ENCODE results near the gene RTP2. TPM values are rescaled to one million over a fixed set of nuclear protein-coding genes. Genes with fewer than 3 reads are reported as not detected.

Gene RTP2
- total and polyA plus RNA-seq, 2 donors, result 0.02 TPM; not detected in 1

GRCh38 chr3:187744169-187745151, 42.1 kb upstream of the RTP2 start:
- under 1% methylated on average over 55 of the region's 55 CpGs for WGBS
- peaks cover 32 to 61% of the 10 kb centered on the region in 2 donors for H3K4me1 ChIP-seq (ENCODE audit: control insufficient read depth in 2 of 2, insufficient read depth in 2 of 2, low read length in 2 of 2)

GRCh38 chr3:187743195-187744141, 41.1 kb upstream of the RTP2 start:
- Histone ChIP-seq H3K36me3 (ENCODE audit: control insufficient read depth in 2 of 2, insufficient read depth in 2 of 2, low read length in 1 of 2) (no peaks in the 10 kb centered on the region), H3K9me3 (ENCODE audit: control insufficient read depth in 2 of 2, insufficient read depth in 1 of 2, low read length in 1 of 2) (peaks cover 0 to 3% of the 10 kb centered on the region in 2 donors), H3K4me3 (ENCODE audit: low read length in 2 of 2) (peak overlapping the region; percentile 93 to 95), H3K4me1 (ENCODE audit: control insufficient read depth in 2 of 2, insufficient read depth in 2 of 2, low read length in 2 of 2) (peaks cover 27 to 61% of the 10 kb centered on the region in 2 donors), H3K27me3 (ENCODE audit: control insufficient read depth in 2 of 2, insufficient read depth in 1 of 2, low read length in 1 of 2) (no peaks in the 10 kb centered on the region), H3K27ac (ENCODE audit: low read depth in 1 of 2, low read length in 1 of 2) (peak overlapping the region; percentile 97 to 98)
- DNase-seq (ENCODE audit: low read depth in 6 of 9, low spot score in 9 of 9), result peak in 7 of 9 donors; percentile 30 to 71 (median 42)
- 1% methylated on average over 45 of the region's 45 CpGs for WGBS

More at GRCh38 chr3:187744169-187745151, 42.1 kb upstream of the RTP2 start:
- Histone ChIP-seq H3K27me3 (ENCODE audit: control insufficient read depth in 2 of 2, insufficient read depth in 1 of 2, low read length in 1 of 2) (no peaks in the 10 kb centered on the region), H3K9me3 (ENCODE audit: control insufficient read depth in 2 of 2, insufficient read depth in 1 of 2, low read length in 1 of 2) (peaks cover 0 to 3% of the 10 kb centered on the region in 2 donors), H3K36me3 (ENCODE audit: control insufficient read depth in 2 of 2, insufficient read depth in 2 of 2, low read length in 1 of 2) (no peaks in the 10 kb centered on the region), H3K27ac (ENCODE audit: low read depth in 1 of 2, low read length in 1 of 2) (peak overlapping the region; percentile 97 to 98), H3K4me3 (ENCODE audit: low read length in 2 of 2) (peak overlapping the region; percentile 93 to 95)
- peak in 8 of 9 donors; percentile 34 to 79 (median 55) for DNase-seq (ENCODE audit: low read depth in 6 of 9, low spot score in 9 of 9)

- Histone ChIP-seq H3K27ac (ENCODE audit: low read depth in 1 of 2, low read length in 1 of 2) (peak overlapping the region; percentile 77 to 98), H3K4me1 (ENCODE audit: control insufficient read depth in 2 of 2, insufficient read depth in 2 of 2, low read length in 2 of 2) (peaks cover 23 to 60% of the 10 kb centered on the region in 2 donors), H3K36me3 (ENCODE audit: control insufficient read depth in 2 of 2, insufficient read depth in 2 of 2, low read length in 1 of 2) (no peaks in the 10 kb centered on the region), H3K4me3 (ENCODE audit: low read length in 2 of 2) (peak overlapping the region; percentile 93 to 95), H3K9me3 (ENCODE audit: control insufficient read depth in 2 of 2, insufficient read depth in 1 of 2, low read length in 1 of 2) (peaks cover 0 to 3% of the 10 kb centered on the region in 2 donors), H3K27me3 (ENCODE audit: control insufficient read depth in 2 of 2, insufficient read depth in 1 of 2, low read length in 1 of 2) (peaks cover 0 to 7% of the 10 kb centered on the region in 2 donors)
- peak in 7 of 9 donors; percentile 21 to 74 (median 38) for DNase-seq (ENCODE audit: low read depth in 6 of 9, low spot score in 9 of 9)
- WGBS, result 38% methylated on average over 13 of the region's 13 CpGs
Observed at GRCh38 chr3:187742351-187743171, 40.2 kb upstream of the RTP2 start.

- Histone ChIP-seq H3K9me3 (ENCODE audit: control insufficient read depth in 2 of 2, insufficient read depth in 1 of 2, low read length in 1 of 2) (peaks cover 0 to 3% of the 10 kb centered on the region in 2 donors), H3K4me3 (ENCODE audit: low read length in 2 of 2) (peak overlapping the region; percentile 93 to 95), H3K4me1 (ENCODE audit: control insufficient read depth in 2 of 2, insufficient read depth in 2 of 2, low read length in 2 of 2) (peaks cover 25 to 59% of the 10 kb centered on the region in 2 donors), H3K27me3 (ENCODE audit: control insufficient read depth in 2 of 2, insufficient read depth in 1 of 2, low read length in 1 of 2) (peaks cover 0 to 12% of the 10 kb centered on the region in 2 donors), H3K27ac (ENCODE audit: low read depth in 1 of 2, low read length in 1 of 2) (peak overlapping the region; percentile 77 to 98), H3K36me3 (ENCODE audit: control insufficient read depth in 2 of 2, insufficient read depth in 2 of 2, low read length in 1 of 2) (no peaks in the 10 kb centered on the region)
- under 1% methylated on average over 35 of the region's 35 CpGs for WGBS
- DNase-seq (ENCODE audit: low read depth in 6 of 9, low spot score in 9 of 9), result peak; percentile 66 to 91 (median 81)
Observed at GRCh38 chr3:187741403-187742350, 39.3 kb upstream of the RTP2 start.

GRCh38 chr3:187740421-187741399, 38.4 kb upstream of the RTP2 start:
- H3K4me1 ChIP-seq (ENCODE audit: control insufficient read depth in 2 of 2, insufficient read depth in 2 of 2, low read length in 2 of 2), result peaks cover 23 to 67% of the 10 kb centered on the region in 2 donors
- peak overlapping the region; percentile 82 to 87 for H3K27ac ChIP-seq (ENCODE audit: low read depth in 1 of 2, low read length in 1 of 2)
- H3K9me3 ChIP-seq (ENCODE audit: control insufficient read depth in 2 of 2, insufficient read depth in 1 of 2, low read length in 1 of 2), result peaks cover 0 to 3% of the 10 kb centered on the region in 2 donors
- peak in 8 of 9 donors; percentile 43 to 80 (median 70) for DNase-seq (ENCODE audit: low read depth in 6 of 9, low spot score in 9 of 9)
- peaks cover 0 to 12% of the 10 kb centered on the region in 2 donors for H3K27me3 ChIP-seq (ENCODE audit: control insufficient read depth in 2 of 2, insufficient read depth in 1 of 2, low read length in 1 of 2)
- WGBS, result 2% methylated on average over 39 of the region's 39 CpGs
- H3K36me3 ChIP-seq (ENCODE audit: control insufficient read depth in 2 of 2, insufficient read depth in 2 of 2, low read length in 1 of 2), result peaks cover 0 to 9% of the 10 kb centered on the region in 2 donors
- H3K4me3 ChIP-seq (ENCODE audit: low read length in 2 of 2), result peak overlapping the region; percentile 93 to 95

- H3K36me3 ChIP-seq (ENCODE audit: control insufficient read depth in 2 of 2, insufficient read depth in 2 of 2, low read length in 1 of 2), result peaks cover 0 to 16% of the 10 kb centered on the region in 2 donors
- under 1% methylated on average over 53 of the region's 53 CpGs for WGBS
- DNase-seq (ENCODE audit: low read depth in 6 of 9, low spot score in 9 of 9), result peak; percentile 69 to 92 (median 81)
- H3K27ac ChIP-seq (ENCODE audit: low read depth in 1 of 2, low read length in 1 of 2), result peak overlapping the region; percentile 82 to 87
- H3K4me3 ChIP-seq (ENCODE audit: low read length in 2 of 2), result peak overlapping the region; percentile 93 to 95
- peaks cover 0 to 3% of the 10 kb centered on the region in 2 donors for H3K9me3 ChIP-seq (ENCODE audit: control insufficient read depth in 2 of 2, insufficient read depth in 1 of 2, low read length in 1 of 2)
- H3K27me3 ChIP-seq (ENCODE audit: control insufficient read depth in 2 of 2, insufficient read depth in 1 of 2, low read length in 1 of 2), result peaks cover 0 to 12% of the 10 kb centered on the region in 2 donors
- peaks cover 23 to 67% of the 10 kb centered on the region in 2 donors for H3K4me1 ChIP-seq (ENCODE audit: control insufficient read depth in 2 of 2, insufficient read depth in 2 of 2, low read length in 2 of 2)
Observed at GRCh38 chr3:187739561-187740332, 37.4 kb upstream of the RTP2 start.

Data from thymus (tissue), 11 donors.